Right atrium auricular region (tissue), 2 donors: Measurements from ENCODE around the gene PSAPL1. TPM values are rescaled to one million over a fixed set of nuclear protein-coding genes. Genes with fewer than 3 reads are reported as not detected.
A peak's percentile ranks its signal among the peaks of the same experiment; 100 is the strongest.

Experiments
- DNase-seq: peaks from one replicate; pipeline ENCODE4 v3.0.0-alpha.2; 2019; ENCODE audit warnings: low spot score
- H3K27ac ChIP-seq, 2 donors: fragments of 200-600 bp; sonication (generic); 1 replicate in 1 of 2; 2 replicates in 1 of 2; pipeline ENCODE4 v1.5.1; 2016 to 2019
- H3K27me3 ChIP-seq, 2 donors: fragments of 200-600 bp; sonication (generic); one replicate each; pipeline versions ENCODE4 v1.5.1 to v1.6.0; 2017 to 2019
- H3K36me3 ChIP-seq: fragments of 200-600 bp; sonication (generic); one replicate; pipeline ENCODE4 v1.5.1; 2016
- H3K4me1 ChIP-seq, 2 donors: fragments of 200-600 bp; sonication (generic); one replicate each; pipeline versions ENCODE4 v1.5.1 to v1.6.0; 2017 to 2019
- H3K4me3 ChIP-seq, 2 donors: fragments of 200-600 bp; sonication (generic); 1 replicate in 1 of 2; 2 replicates in 1 of 2; pipeline ENCODE4 v1.5.1; 2017 to 2019; ENCODE audit warnings: mild to moderate bottlenecking in 1 of 2, moderate library complexity in 1 of 2
- H3K9me3 ChIP-seq, 2 donors: fragments of 200-600 bp; sonication (generic); one replicate each; pipeline ENCODE4 v1.5.1; 2019
- total RNA-seq, 2 donors: library from RNA; depleted of rRNA; stranded (reverse); fragments of >200 nt; gene quantifications; one replicate each; pipeline ENCODE4 v1.1.0, GENCODE V29; 2016
- TF ChIP-seq, protein P1 (sequence below), 2 donors: fragments of 200-600 bp; sonication (generic); IDR thresholded peaks; one replicate each; pipeline ENCODE4 v1.5.1; 2019; ENCODE audit warnings: antibody characterized with exemption in 2 of 2

Gene PSAPL1
- total RNA-seq, 2 donors from 2014 or later: 0.12 TPM; not detected in 1

DNA sequence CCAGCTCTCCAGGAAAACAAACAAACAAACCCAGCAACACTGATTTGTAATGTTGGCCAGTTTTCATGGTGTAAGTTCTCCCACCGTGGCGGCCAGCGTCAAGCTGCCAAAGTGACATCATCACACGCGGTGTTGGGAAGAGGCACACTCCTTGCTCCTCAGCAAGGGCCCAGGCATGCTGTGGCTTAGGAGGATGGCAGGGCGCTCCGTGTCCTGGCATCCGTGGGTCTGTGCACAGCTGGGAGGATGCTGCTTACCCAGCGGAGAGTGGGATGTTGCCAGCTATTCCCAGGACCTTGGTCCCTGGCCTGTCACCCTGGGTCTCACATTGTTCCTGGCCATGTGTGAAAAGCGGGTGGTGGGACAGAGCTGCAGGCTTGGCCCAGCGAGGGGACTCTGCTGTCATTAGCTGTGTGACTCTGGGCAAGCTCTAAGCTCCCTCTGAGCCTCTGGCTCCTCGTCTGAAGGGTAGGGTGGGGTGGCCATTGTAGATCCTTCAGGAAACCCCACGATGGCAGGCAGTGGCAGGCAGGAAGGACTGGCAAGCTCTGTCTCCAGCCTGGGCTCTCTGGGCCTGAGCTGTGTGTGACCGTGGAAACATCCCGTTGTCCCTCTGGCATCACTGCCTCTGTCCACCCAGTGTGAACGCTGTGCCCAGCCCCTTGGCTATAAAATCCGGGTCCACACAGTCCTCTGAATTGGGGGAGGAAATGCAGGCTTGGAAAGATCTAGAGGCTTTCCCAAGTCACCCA lies 10.8 kb downstream of the PSAPL1 start:
- H3K36me3 ChIP-seq: no peaks in the 10 kb centered on the region
- H3K27ac ChIP-seq: no peak overlapping the region
- H3K4me1 ChIP-seq: no peaks in the 10 kb centered on the region
- no peak overlapping the region for H3K4me3 ChIP-seq
- DNase-seq: peak; percentile 40
- TF ChIP-seq, protein P1, sequence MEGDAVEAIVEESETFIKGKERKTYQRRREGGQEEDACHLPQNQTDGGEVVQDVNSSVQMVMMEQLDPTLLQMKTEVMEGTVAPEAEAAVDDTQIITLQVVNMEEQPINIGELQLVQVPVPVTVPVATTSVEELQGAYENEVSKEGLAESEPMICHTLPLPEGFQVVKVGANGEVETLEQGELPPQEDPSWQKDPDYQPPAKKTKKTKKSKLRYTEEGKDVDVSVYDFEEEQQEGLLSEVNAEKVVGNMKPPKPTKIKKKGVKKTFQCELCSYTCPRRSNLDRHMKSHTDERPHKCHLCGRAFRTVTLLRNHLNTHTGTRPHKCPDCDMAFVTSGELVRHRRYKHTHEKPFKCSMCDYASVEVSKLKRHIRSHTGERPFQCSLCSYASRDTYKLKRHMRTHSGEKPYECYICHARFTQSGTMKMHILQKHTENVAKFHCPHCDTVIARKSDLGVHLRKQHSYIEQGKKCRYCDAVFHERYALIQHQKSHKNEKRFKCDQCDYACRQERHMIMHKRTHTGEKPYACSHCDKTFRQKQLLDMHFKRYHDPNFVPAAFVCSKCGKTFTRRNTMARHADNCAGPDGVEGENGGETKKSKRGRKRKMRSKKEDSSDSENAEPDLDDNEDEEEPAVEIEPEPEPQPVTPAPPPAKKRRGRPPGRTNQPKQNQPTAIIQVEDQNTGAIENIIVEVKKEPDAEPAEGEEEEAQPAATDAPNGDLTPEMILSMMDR (IDR thresholded peaks at IDR 0.05): no peak
- H3K27me3 ChIP-seq: no peaks in the 10 kb centered on the region
- H3K9me3 ChIP-seq: no peaks in the 10 kb centered on the region

- H3K9me3 ChIP-seq: no peaks in the 10 kb centered on the region
- no peaks in the 10 kb centered on the region for H3K36me3 ChIP-seq
- DNase-seq: peak; percentile 42
- no peaks in the 10 kb centered on the region for H3K27me3 ChIP-seq
- H3K27ac ChIP-seq: no peak overlapping the region
- no peaks in the 10 kb centered on the region for H3K4me1 ChIP-seq
- H3K4me3 ChIP-seq: no peak overlapping the region
- TF ChIP-seq, protein P1 (IDR thresholded peaks at IDR 0.05): no peak
Measured at GRCh38 chr4:7423391-7423790, 11.3 kb downstream of the PSAPL1 start.

GRCh38 chr4:7422898-7423180 lies 11.9 kb downstream of the PSAPL1 start:
- no peak overlapping the region for H3K4me3 ChIP-seq
- H3K9me3 ChIP-seq: no peaks in the 10 kb centered on the region
- H3K27me3 ChIP-seq: no peaks in the 10 kb centered on the region
- no peak for DNase-seq
- H3K4me1 ChIP-seq: no peaks in the 10 kb centered on the region
- no peak overlapping the region for H3K27ac ChIP-seq
- no peaks in the 10 kb centered on the region for H3K36me3 ChIP-seq
- TF ChIP-seq, protein P1 (IDR thresholded peaks at IDR 0.05): no peak

DNA sequence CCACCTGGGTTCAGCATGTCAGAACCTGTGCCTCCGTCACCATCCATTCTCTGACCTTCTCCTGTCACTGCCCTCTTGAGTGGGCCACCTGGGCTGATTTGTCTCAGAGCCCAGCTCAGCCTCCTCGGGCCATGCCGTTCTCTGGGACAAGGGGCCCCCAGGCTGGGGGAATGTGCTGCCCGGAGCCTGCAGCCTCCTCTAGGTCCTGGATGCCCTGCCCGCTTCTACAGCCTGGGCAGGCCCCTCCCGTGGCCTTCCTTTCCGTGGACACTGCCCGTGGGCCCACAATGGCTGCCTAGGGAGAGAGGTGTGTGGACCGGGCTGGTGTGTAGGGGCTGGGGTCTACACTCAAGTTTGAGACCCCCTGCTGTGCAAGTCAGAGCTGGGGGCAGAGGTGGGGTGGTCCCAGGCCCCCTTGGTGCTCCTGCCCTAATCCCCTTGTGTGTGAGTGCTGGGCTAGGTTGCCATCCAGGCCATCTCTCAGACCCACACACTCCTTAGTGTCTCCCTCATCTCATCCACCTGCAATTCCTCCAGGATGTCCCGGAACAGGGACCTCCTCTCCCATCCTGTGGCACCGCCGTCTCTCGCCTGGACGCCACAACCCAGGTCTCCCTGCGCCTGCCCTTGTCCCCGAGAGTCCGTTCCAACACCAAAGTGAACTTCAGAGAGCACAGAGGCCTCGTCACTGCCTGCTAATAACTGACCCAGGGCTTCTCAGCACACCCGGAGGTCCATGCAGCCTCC lies 12.4 kb downstream of the PSAPL1 start:
- no peak overlapping the region for H3K27ac ChIP-seq
- H3K36me3 ChIP-seq: no peaks in the 10 kb centered on the region
- no peaks in the 10 kb centered on the region for H3K9me3 ChIP-seq
- DNase-seq: peak; percentile 36
- TF ChIP-seq, protein P1 (IDR thresholded peaks at IDR 0.05): no peak
- no peak overlapping the region for H3K4me3 ChIP-seq
- no peaks in the 10 kb centered on the region for H3K27me3 ChIP-seq
- no peaks in the 10 kb centered on the region for H3K4me1 ChIP-seq

DNA sequence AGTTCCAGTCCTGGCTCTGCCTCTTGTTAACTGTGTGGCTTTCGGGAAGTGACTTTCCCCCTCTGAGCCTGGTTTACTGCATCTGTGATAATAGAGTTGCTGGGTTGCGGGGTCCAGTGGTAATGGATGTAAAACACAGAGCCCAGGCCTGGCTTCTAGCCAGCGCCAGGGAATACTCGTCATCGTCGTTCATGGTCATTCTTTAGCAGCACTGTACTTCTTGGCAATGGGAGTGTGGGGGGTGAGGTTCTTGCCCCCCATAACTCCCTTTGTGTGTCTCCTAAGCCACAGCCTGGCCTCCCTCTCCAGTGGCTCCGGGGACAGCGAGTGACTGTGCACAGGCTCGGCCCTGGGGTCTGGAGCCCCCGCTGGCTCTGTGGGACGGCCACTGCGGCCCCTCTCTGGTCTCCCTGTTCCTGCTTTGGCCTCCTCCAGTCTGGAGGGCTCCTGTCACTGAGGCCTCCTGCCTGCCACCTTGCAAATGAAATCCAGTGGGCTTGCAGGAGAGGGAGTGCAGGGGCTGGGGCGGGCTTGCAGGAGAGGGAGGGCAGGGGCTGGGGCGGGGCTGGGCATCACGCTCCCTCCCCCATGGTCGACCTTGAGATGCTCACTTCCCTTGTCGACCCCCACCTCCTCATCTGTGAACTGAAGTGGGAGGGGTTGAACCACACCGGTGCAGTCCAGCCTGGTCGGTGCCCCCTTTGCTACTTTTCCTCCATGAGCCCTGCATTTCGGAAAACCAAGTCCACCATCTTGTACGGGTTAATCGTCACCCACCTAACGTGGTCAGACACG lies 13.2 kb downstream of the PSAPL1 start:
- DNase-seq: peak; percentile 42
- TF ChIP-seq, protein P1 (IDR thresholded peaks at IDR 0.05): no peak
- no peaks in the 10 kb centered on the region for H3K27me3 ChIP-seq
- H3K9me3 ChIP-seq: no peaks in the 10 kb centered on the region
- no peaks in the 10 kb centered on the region for H3K4me1 ChIP-seq
- no peaks in the 10 kb centered on the region for H3K36me3 ChIP-seq
- no peak overlapping the region for H3K27ac ChIP-seq
- H3K4me3 ChIP-seq: no peak overlapping the region
